ENCODE data around the gene SCAF4.

DNA sequence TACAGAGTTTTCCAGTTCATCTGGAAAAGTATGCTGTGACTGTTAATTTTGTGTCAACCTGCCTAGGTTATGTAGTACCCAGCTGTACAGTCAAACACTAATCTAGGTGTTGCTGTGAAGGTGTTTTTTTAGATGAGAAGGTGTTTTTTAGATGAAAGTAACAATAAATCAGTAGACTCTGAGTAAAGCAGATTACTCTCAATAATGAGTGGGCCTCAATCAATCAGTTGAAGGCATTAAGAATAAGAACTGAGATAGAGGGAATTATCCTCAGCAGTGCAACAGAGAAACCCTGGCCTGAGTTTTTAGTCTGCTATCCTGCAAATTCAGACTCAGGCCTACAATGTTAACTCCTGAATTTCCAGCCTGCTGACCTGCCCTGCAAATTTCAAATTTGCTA lies 33.5 kb downstream of the SCAF4 start:
- TF ChIP-seq, protein P1, sequence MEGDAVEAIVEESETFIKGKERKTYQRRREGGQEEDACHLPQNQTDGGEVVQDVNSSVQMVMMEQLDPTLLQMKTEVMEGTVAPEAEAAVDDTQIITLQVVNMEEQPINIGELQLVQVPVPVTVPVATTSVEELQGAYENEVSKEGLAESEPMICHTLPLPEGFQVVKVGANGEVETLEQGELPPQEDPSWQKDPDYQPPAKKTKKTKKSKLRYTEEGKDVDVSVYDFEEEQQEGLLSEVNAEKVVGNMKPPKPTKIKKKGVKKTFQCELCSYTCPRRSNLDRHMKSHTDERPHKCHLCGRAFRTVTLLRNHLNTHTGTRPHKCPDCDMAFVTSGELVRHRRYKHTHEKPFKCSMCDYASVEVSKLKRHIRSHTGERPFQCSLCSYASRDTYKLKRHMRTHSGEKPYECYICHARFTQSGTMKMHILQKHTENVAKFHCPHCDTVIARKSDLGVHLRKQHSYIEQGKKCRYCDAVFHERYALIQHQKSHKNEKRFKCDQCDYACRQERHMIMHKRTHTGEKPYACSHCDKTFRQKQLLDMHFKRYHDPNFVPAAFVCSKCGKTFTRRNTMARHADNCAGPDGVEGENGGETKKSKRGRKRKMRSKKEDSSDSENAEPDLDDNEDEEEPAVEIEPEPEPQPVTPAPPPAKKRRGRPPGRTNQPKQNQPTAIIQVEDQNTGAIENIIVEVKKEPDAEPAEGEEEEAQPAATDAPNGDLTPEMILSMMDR (IDR thresholded peaks at IDR 0.05; ENCODE audit: low read depth, low read length) = no peak
- no peak for TF ChIP-seq EZH2phosphoT487 (IDR thresholded peaks at IDR 0.05; ENCODE audit: low read depth)

All from OCI-LY3 (cell line).